Tibial nerve (tissue), 4 donors: Measurements from ENCODE around the gene FAM83B.

Experiments used
- CTCF ChIP-seq, 5 experiments: fragments of 200-600 bp in 3 of 5; fragments of 450-650 bp in 2 of 5; sonication (generic) in 3 of 5; IDR thresholded peaks; one replicate each; pipeline ENCODE4 v1.5.1; 2016 to 2019; ENCODE audit warnings: antibody characterized with exemption in 5 of 5, mild to moderate bottlenecking in 3 of 5, moderate library complexity in 2 of 5
- EP300 ChIP-seq, 2 donors: sonication (generic); formaldehyde crosslinking; IDR thresholded peaks; one replicate each; pipeline ENCODE4 v1.6.1; 2017; ENCODE audit warnings: antibody characterized with exemption in 2 of 2, mild to moderate bottlenecking in 1 of 2
- POLR2A ChIP-seq, 2 donors: fragments of 450-650 bp; IDR thresholded peaks; one replicate each; pipeline ENCODE4 v1.6.1; 2017; ENCODE audit warnings: antibody characterized with exemption in 2 of 2, mild to moderate bottlenecking in 2 of 2, moderate library complexity in 2 of 2

GRCh38 chr6:54877713-54878317 lies 31.2 kb downstream of the FAM83B start:
- TF ChIP-seq CTCF (IDR thresholded peaks at IDR 0.05) (no peak), POLR2A (IDR thresholded peaks at IDR 0.05) (no peak), EP300 (IDR thresholded peaks at IDR 0.05) (no peak)
